Endometrium (tissue), 2 donors: ENCODE results near the gene ZNF595.
"Not testable (repeated sequence)": the region's sequence is repeated elsewhere in the genome, so short reads cannot be mapped to it uniquely, and the experiment has no call there.

Experiments used
- FAIRE-seq: peaks from 2 replicates; lab custom pipeline; 2012; peaks lifted over from hg19 to GRCh38; lab: Jason Lieb, UNC
- donor health status: control.
- donor health status: control.

The ZNF595 gene

DNA sequence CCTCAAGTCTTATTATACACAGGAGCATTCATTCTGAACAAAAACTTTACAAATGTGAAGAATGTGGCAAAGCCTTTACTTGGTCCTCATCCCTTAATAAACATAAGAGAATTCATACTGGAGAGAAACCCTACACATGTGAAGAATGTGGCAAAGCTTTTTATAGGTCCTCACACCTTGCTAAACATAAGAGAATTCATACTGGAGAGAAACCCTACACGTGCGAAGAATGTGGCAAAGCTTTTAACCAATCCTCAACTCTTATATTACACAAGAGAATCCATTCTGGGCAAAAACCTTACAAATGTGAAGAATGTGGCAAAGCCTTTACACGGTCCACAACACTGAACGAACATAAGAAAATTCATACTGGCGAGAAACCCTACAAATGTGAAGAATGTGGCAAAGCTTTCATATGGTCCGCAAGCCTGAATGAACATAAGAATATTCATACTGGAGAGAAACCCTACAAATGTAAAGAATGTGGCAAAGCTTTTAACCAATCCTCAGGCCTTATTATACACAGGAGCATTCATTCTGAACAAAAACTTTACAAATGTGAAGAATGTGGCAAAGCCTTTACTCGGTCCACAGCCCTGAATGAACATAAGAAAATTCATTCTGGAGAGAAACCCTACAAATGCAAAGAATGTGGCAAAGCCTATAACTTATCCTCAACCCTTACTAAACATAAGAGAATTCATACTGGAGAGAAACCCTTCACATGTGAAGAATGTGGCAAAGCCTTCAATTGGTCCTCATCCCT is 33.6 kb downstream of the ZNF595 start:
- FAIRE-seq: not testable (repeated sequence)

DNA sequence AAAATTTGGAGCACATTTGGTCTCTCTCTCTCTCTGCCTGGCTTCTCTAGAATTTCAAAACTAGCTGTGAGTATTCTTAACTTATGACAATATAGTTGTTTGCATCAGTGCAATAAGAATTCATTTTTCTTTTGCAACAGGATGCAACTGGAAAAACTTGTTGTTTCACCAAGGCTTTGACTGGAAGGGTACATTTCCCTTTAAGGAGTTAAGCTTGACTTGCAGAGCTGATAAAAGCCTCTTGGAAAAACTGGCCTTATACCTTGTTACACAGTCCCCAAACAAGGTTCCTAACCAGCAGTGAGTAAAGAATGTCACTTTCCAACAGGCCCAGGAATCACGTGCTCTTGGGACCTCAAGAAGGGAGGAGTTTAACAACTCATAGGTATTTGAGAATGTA is 45.3 kb downstream of the ZNF595 start:
- FAIRE-seq: no peak

DNA sequence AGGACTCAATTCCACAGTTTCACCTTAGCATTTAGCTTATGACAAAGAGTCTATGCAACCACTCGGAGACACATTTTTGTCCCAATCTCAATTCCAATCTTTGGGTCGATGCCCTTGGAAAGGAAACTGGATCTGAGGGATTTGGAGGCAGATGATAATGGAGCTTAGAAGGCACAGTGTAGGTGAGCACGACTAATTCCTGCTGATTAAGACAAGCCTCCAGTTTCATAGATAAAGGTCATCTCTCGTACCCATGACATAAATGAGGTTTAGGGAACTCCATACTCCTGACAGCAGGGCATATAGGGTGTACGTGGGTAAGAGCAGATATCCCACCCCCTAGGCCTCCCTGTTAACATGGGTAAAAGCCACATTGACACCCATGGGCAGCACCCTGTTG is 46.7 kb downstream of the ZNF595 start:
- no peak for FAIRE-seq

DNA sequence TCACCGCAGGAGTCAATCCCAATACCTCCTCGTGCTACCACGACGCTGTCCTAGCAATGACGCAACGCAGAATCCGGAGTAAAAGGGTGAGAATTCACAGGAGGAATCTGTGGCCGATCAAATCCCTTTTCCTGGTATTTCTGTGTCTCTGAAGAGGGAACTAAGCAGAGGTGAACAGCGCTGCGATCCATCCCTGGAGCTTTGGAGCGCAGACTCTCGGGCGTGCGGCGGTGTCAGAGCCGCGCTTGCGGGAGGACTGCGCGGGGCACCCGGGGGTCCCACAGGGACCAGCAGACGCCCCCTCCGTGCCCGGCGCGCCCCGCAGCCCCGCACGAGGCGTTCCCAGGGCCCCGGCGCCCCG is 53.9 kb downstream of the ZNF595 start:
- no peak for FAIRE-seq

DNA sequence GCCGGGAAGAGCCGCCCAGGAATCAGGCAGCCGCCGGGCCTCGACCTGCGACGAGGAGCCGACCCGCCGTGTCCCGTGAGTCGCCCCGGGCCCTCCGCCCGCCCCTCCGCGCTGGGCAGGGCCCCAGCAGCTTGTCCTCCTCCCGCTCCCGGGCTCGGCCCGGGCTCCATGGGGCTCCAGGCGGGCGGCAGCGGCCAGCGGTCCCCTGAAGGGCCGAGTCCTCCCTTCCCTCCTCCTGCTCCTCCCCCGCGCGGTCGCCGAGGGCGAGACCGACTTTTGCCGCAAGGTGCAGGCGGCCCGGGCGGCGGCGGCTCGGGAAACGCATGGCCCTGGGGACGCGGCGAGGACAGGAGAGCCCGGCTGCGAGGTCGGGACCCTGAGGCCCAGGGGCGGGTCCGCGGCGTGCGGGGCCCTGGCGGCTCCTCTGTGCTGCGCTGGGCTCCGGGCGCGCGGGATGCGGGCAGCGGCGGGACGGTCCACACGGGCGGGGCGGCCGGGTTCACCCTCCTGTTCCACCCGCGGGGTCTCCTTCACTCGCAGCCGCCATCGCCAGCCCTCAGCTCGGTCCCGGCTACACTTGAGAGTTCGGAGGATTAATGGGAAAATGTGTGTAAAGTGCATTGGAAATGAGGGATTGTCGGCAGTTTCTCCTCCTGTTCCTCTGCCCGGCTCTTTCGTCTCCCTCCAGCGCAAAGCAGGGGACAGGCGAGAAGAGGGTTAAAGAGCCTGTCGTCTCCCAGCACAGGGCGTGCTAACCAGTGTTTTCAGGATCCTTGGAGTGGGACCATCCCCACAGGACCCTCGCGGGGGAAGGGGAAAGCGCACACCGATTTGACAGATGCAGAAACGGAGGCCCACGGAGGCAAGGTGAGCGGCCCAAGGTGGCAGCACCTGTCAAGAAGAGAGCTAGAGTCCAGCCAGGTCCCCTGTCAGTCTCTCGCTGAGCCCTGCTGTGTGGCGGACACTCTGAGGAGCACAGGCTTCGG is 54.6 kb downstream of the ZNF595 start:
- FAIRE-seq: no peak

DNA sequence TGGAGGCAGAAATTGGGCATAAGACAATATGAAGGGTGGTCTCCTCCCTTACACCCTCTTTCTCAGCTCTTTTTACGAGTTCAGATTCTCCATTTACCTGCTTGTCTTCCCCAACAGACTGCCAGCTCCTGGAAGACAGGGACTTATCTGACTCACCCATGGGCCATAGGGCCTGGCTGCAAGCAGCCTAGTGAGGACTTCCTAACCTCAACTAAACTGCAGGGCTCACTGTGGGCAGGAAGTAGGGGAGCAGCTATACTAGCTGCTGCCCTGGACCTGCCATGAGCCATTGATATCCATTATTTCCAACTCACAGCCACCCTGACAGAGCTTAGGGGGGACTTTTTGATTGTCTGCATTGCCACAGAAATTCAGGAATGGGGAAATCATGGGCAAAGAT is 59.6 kb downstream of the ZNF595 start:
- no peak for FAIRE-seq

DNA sequence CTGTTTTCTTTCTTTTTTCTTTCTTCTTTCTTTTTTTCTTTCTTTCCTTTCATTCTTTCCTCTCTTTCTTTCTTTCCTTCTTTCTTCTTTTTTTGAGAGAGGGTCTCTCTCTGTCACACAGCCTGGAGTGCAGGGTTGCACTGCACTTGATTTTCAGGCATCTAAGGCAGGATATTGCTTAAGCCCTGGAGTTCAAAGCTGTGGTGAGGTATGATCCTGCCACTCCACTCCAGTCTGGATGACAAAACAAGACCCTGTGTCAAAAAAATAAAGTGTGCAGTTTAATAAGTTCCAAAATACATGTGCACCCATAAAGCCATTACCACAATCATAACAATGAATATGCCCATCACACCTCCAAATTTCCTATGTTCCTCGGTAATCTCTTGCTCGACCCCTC is 60.6 kb downstream of the ZNF595 start:
- no peak for FAIRE-seq

DNA sequence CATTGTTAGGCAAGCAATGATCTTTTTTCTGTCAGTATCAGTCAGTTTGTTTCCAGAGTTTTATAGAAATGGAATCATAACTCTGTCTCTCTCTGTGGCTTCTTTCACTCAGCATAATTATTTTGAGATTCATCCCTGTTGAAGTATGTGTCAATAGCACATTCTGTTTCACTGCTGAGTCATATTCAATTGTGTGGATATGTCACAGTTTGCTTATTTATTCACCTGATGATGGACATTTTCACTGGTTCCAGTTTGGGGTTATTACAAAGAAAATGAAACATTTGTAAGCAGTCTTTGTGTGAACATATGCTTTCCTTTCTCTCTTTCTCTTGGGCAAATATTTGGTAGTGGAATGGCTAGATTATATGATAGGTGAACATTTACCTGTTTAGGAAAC is 61.0 kb downstream of the ZNF595 start:
- no peak for FAIRE-seq

DNA sequence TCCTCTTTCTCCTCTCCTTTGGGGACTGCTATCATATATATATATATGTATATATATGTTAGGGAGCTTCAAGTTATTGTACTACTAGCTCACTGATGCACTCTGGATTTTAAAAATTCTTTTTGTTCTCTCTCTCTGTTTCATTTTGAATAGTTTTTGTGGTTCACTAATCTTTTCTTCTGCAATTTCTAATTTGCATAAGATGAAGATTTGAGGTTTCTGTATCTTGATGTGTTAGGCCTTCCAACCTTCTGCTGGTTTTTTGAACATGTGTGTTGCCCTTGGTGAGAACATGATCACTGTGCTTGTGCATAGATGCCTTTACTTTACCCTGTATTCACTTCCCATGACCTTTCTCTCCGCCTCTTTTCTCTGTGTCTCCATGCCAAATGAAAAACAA is 63.4 kb downstream of the ZNF595 start:
- FAIRE-seq: no peak

DNA sequence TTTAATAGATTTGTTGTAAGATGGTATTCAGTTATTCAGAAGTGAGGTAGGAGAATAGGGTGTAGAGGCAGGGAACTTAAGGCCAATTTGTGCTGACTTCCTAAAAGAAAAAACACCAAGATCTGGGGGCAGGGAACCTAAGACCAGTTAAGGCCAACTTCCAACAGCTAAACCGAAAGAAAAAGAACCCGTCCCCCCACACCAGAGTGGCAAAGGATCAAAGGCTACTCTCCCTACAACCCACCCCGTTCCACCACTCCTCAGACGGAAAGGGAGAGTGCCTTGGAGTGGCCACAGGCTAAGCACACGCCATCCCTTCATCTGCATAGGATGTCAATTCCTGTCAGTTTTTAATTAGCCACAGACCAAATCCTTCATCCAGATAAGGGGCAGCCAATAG is 67.5 kb downstream of the ZNF595 start:
- FAIRE-seq: no peak

DNA sequence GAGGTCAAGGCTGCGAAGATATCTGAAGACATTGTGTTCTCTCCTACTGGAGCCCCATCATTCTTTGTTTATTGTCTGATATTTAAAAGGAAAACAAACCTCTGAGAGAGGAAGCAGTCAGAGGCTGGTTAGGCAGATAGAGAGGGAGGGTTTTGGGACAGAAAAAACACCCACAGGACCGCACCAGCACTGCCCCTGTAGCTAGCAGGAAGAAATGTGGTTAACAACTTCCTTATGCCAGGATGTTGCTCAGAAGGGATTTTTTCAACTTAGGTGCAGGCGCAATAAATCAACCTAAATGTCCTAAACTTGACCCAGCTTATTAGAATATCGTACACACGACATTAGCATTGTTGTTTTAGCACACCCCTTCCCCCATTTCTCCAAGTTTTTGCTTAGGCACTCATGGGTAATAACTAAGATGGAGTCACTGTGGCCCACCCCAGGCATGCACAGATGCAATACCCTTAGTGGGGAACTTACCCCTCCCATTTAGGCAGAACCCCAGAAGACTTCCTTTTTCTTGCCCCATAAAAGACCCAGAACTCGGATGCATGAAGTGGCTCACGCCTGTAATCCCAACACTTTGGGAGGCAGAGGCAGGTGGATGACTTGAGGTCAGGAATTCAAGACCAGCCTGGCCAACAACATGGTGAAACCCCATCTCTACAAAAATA is 68.4 kb downstream of the ZNF595 start:
- FAIRE-seq: no peak

DNA sequence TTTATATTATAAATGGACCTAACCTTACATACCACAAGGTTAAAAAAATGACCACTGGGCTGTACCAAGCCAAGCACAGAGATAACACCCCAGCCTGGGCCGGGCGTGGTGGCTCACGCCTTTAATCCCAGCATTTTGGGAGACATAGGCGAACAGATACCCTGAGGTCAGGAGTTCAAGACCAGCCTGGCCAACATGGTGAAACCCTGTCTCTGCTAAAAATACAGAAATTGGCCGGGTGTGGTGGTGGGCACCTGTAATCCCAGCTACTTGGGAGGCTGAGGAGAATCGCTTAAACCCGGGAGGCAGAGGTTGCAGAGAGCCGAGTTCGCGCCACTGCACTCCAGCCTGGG is 70.8 kb downstream of the ZNF595 start:
- FAIRE-seq: not testable (repeated sequence)

DNA sequence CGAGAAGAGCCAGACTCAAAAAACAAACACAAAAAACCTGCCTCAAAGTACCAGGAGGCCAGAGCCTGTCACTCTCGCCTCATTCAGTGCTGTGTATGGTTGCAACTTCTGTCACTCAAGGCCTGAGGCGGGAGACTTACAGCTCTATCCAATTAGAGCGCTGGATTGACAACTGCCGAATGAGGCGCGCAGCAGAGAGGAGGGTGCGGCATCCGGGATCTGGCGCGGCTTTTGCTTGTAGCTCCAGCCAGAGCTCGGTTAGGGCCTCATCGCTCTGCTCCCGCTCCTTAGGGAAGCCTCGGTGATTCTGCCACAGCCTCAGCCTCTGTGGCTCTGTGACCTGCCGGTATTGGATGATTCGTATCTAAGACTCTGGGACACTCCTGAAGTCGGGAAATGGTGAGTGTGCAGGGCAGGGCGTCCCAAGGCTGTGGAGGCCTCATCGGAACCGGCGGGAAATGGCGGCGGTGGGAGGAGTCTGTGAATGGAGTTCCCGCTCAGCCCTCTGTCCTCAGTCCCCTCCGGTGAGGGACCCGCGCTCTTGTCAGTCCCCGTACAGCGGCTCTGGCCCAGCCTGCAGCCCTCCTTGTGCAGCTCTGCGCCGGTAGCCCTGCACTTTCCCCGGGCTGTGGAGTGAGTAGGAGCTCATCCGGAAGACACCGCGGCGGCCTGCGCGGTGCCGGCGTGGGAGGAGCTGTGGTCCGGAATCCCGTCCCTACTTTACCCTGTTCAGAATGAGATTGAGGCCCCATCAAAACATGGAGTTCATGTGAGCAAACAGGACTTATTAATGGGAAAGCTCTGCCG is 71.4 kb downstream of the ZNF595 start, which contains the start of gene ZNF718:
TSS of gene ZNF718 (plus strand) at position 227 of the 807 bp plus-strand sequence. CDS start at position 397, 170 bp downstream.
- peak; percentile 82 for FAIRE-seq

DNA sequence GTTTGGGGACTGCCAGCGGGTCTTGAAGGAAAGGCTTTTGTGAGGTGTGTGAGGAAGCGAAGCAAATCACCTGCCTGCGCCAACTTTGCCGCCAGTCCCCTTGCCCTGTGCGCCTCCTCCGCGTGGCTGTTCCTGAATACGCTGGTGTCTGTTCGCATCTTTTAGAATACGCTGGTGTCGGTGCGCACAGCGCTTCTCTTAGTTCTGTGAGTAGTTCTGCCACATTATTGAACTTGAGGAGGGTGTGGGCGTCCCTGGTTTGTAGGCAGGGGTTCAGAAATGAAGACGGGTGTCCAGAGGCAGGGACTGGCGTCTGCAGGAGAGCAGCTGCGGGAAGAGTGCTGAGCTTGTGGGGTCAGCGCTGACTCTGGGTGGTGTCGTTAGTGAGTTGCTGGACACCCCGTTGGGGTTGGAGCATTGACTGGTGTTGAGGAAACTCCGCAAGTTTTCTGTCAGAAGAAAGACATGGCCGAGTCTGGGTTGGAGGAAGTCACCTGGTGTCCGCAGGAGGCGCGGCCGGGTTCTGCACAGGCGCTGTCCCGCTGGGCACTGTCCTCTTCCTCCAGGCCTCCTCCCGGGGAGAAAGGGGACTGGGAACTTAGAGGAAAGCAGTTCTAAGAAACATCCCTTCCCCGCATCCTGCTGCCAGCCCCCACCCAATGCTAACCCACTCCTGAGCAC is 72.1 kb downstream of the ZNF595 start:
- FAIRE-seq: no peak

DNA sequence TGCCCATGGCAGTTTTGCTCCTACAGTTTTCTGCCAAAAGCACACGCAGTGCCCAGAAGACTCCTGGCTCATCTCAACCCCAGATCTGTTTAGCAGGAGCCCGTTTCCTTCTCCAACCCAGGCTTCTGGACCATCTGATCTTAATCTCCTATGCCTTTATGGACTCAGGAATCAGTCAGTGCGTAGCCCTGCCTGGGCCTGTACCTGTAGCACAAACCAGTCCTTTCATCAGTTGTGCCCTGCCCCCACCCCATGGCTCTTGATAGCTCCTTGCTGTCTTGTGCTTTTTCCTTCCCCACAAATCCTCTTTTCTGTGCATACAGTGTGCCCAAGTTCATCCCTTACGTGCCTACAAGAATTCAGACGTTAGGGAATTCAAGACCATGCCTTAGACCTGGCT is 72.7 kb downstream of the ZNF595 start:
- no peak for FAIRE-seq

DNA sequence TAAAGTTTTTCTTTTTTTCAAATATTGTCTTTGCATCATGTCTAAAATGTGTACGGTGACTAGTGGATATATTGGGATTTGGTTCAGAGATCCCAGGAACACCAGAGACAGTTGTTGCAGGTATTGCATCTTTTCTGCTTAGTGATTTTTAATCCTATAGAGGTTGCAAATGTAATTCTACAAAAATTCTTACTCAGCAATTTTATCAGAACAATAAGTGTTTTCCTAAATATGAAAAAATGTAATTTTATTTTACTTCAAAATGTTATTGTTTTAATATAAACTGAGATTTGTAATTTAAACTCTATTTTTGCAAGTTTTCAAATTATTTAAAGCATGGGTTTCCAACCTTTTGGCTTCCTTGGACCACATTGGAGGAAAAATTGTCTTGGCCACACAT is 79.4 kb downstream of the ZNF595 start:
- no peak for FAIRE-seq
